DND-41 (cell line): ENCODE measurements around the gene ARNT2.

ENCODE experiments used
- ATAC-seq: fragments of 200-7000 bp; cut with Tn5 transposase; 3 replicates; pipeline ENCODE4 v1.9.1; 2021; ENCODE audit warnings: low read depth; ENCODE audit not compliant: insufficient read depth
- DNase-seq: peaks from one replicate; pipeline ENCODE4 v3.0.0-alpha.2; 2020
- H2AFZ ChIP-seq: 2 replicates; pipeline ENCODE4 v1.6.0; 2012; ENCODE audit warnings: low read depth, low read length
- H3K27ac ChIP-seq: 2 replicates; pipeline ENCODE4 v1.5.1; 2012; ENCODE audit warnings: low read length, inconsistent platforms
- H3K27me3 ChIP-seq: fragments of 200-600 bp; sonication (generic); 2 replicates; pipeline ENCODE4 v1.6.0; 2012; ENCODE audit warnings: low read length, mild to moderate bottlenecking, inconsistent platforms; ENCODE audit not compliant: insufficient read depth, poor library complexity
- H3K36me3 ChIP-seq: 2 replicates; pipeline ENCODE4 v1.5.1; 2012; ENCODE audit warnings: low read length, inconsistent platforms; ENCODE audit not compliant: insufficient read depth
- H3K4me1 ChIP-seq: 2 replicates; pipeline ENCODE4 v1.5.1; 2012; ENCODE audit warnings: mild to moderate bottlenecking, low read length; ENCODE audit not compliant: insufficient read depth
- H3K4me2 ChIP-seq: 2 replicates; pipeline ENCODE4 v1.6.0; 2012; ENCODE audit warnings: mild to moderate bottlenecking, moderate library complexity, low read length, inconsistent platforms; ENCODE audit not compliant: insufficient read depth
- H3K4me3 ChIP-seq, 2 experiments: fragments of 200-600 bp in 1 of 2; shearing (Covaris generic) in 1 of 2; 2 replicates each; pipeline ENCODE4 v1.5.1; 2012 to 2016; ENCODE audit warnings: inconsistent platforms in 2 of 2, low read length in 2 of 2, mild to moderate bottlenecking in 2 of 2, low read depth in 1 of 2, moderate library complexity in 1 of 2
- H3K79me2 ChIP-seq: 2 replicates; pipeline ENCODE4 v1.6.0; 2012; ENCODE audit warnings: low read length, inconsistent platforms; ENCODE audit not compliant: insufficient read depth
- H3K9ac ChIP-seq: 2 replicates; pipeline ENCODE4 v1.6.0; 2012; ENCODE audit warnings: low read depth, mild to moderate bottlenecking, inconsistent platforms, low read length, moderate library complexity
- H3K9me3 ChIP-seq: 2 replicates; pipeline ENCODE4 v1.5.1; 2012; ENCODE audit warnings: low read length, moderate library complexity, mild to moderate bottlenecking, inconsistent platforms; ENCODE audit not compliant: insufficient read depth, severe bottlenecking
- H4K20me1 ChIP-seq: 2 replicates; pipeline ENCODE4 v1.6.0; 2012; ENCODE audit warnings: low read length; ENCODE audit not compliant: insufficient read depth
- EZH2 ChIP-seq: IDR thresholded peaks from 3 replicates; pipeline ENCODE4 v1.6.1; 2012; ENCODE audit warnings: borderline replicate concordance, low read depth, mild to moderate bottlenecking, moderate library complexity, low read length, inconsistent platforms; ENCODE audit not compliant: severe bottlenecking
- TF ChIP-seq, protein P1 (sequence below): IDR thresholded peaks from 2 replicates; pipeline ENCODE4 v1.5.1; 2012; ENCODE audit warnings: borderline replicate concordance, low read length, moderate library complexity, mild to moderate bottlenecking; ENCODE audit not compliant: poor library complexity, severe bottlenecking; ENCODE audit errors: extremely low read depth

The ARNT2 gene

DNA sequence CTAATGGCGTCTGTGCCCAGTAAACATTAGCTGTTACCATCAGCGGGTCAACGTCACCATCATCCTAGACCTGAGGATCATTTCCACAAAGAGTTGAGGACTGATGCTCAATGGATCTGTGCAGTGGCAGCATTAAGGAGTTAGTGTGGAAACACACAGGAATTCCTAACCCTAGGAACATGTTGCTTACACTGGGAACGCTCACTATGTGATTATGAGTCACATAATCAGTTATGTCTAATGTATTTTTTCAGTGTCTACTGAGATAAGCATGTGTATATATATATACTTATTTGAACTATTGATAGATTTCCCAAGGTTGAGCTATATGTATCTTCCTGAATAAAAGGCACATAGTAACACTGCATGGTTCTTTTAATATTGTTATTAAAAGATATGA is 19.0 kb downstream of the ARNT2 start:
- H3K9me3 ChIP-seq, result no peaks in the 10 kb centered on the region
- DNase-seq, result no peak

DNA sequence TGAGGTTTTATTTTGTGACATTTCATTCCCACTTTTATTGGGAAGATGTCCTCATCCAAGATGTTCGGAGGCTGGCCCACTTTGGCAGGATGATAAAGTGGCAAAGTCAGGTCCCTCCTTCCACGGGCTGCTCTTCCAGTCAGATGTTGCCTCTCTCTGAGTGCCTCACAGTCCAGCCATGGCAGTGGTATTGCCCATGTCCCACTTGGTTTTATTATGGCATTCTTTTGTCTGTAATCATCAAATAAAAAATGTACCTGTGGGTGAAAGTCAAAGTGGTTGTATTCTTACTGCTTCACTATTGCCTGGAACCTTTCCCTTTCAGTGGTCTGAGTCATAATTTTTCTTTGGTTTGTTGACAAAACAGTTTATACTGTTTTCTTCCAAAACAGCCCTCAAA is 20.2 kb downstream of the ARNT2 start:
- Histone ChIP-seq H3K27me3 (peaks cover 2% of the 10 kb centered on the region), H3K9me3 (no peaks in the 10 kb centered on the region), H3K27ac (no peak overlapping the region), H3K4me3 (no peak overlapping the region), H3K36me3 (no peaks in the 10 kb centered on the region), H3K4me1 (no peaks in the 10 kb centered on the region), H2AFZ (no peak overlapping the region), H3K4me2 (no peak overlapping the region), H4K20me1 (no peaks in the 10 kb centered on the region), H3K79me2 (no peaks in the 10 kb centered on the region), H3K9ac (no peak overlapping the region)
- DNase-seq (no peak), ATAC-seq (no peak)
- TF ChIP-seq, protein P1, sequence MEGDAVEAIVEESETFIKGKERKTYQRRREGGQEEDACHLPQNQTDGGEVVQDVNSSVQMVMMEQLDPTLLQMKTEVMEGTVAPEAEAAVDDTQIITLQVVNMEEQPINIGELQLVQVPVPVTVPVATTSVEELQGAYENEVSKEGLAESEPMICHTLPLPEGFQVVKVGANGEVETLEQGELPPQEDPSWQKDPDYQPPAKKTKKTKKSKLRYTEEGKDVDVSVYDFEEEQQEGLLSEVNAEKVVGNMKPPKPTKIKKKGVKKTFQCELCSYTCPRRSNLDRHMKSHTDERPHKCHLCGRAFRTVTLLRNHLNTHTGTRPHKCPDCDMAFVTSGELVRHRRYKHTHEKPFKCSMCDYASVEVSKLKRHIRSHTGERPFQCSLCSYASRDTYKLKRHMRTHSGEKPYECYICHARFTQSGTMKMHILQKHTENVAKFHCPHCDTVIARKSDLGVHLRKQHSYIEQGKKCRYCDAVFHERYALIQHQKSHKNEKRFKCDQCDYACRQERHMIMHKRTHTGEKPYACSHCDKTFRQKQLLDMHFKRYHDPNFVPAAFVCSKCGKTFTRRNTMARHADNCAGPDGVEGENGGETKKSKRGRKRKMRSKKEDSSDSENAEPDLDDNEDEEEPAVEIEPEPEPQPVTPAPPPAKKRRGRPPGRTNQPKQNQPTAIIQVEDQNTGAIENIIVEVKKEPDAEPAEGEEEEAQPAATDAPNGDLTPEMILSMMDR, result no peak
- TF ChIP-seq EZH2, result no peak

More for the DNA sequence above, 19.0 kb downstream of the ARNT2 start:
- no peak overlapping the region for H3K4me3 ChIP-seq
- H3K4me1 ChIP-seq, result no peaks in the 10 kb centered on the region
- H4K20me1 ChIP-seq, result no peaks in the 10 kb centered on the region
- ATAC-seq, result no peak
- H3K4me2 ChIP-seq, result no peak overlapping the region
- no peak overlapping the region for H3K27ac ChIP-seq
- H3K9ac ChIP-seq, result no peak overlapping the region
- no peak for TF ChIP-seq EZH2
- TF ChIP-seq, protein P1, result no peak
- H2AFZ ChIP-seq, result no peak overlapping the region
- H3K27me3 ChIP-seq, result no peaks in the 10 kb centered on the region
- H3K79me2 ChIP-seq, result no peaks in the 10 kb centered on the region
- H3K36me3 ChIP-seq, result no peaks in the 10 kb centered on the region

DNA sequence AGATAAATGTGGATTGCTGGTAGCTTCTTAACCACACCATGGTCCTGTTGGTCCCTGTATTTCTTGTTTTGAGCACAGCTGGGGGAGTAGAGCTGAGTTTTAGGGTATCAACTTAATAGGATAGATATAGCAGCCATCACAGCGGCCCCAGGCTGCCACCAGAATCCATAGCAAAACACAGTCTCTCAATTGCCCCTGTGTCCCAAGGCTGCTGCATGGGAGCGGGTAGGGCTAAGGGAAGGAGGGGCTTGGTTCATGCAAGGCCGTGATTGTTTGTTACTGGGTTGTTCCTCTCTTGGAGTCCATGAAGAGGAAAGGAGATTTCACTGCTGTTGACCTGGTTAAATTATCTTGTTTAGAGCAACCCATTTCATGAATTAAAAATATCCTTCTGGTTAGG is 22.1 kb downstream of the ARNT2 start:
- Histone ChIP-seq H4K20me1 (no peaks in the 10 kb centered on the region), H3K79me2 (no peaks in the 10 kb centered on the region), H3K4me1 (no peaks in the 10 kb centered on the region), H3K9me3 (no peaks in the 10 kb centered on the region), H3K36me3 (no peaks in the 10 kb centered on the region), H3K4me2 (no peak overlapping the region), H3K9ac (no peak overlapping the region), H2AFZ (no peak overlapping the region), H3K27ac (no peak overlapping the region), H3K4me3 (no peak overlapping the region), H3K27me3 (peaks cover 2% of the 10 kb centered on the region)
- no peak for ATAC-seq
- no peak for DNase-seq
- TF ChIP-seq, protein P1, result no peak
- no peak for TF ChIP-seq EZH2

DNA sequence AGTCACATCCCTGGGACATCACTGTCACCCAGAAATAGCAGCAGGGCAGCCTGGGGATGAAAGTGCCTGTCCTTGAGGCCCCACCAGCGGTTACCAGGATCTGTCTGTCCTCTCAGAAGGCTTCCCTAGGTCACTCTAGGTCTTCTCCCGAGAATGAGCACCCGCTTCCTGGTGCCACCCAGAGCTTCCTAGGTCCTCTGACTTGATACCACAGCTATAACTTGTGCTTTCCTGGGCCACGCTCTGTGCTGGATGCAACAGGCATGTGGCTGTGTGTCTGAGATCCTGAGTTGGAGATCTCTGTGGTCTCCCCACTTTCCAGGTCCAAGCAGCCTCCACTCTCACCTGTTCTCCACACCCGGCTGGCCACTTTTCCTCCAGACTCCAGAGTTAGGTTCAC is 25.8 kb downstream of the ARNT2 start:
- H3K4me3 ChIP-seq, result no peak overlapping the region
- no peaks in the 10 kb centered on the region for H3K79me2 ChIP-seq
- no peaks in the 10 kb centered on the region for H3K9me3 ChIP-seq
- H4K20me1 ChIP-seq, result no peaks in the 10 kb centered on the region
- H3K4me1 ChIP-seq, result no peaks in the 10 kb centered on the region
- no peak for TF ChIP-seq EZH2
- TF ChIP-seq, protein P1, result no peak
- no peak for ATAC-seq
- H3K36me3 ChIP-seq, result no peaks in the 10 kb centered on the region
- no peak overlapping the region for H3K27ac ChIP-seq
- no peak overlapping the region for H2AFZ ChIP-seq
- H3K4me2 ChIP-seq, result no peak overlapping the region
- H3K9ac ChIP-seq, result no peak overlapping the region
- peaks cover 5% of the 10 kb centered on the region for H3K27me3 ChIP-seq
- no peak for DNase-seq
